Stimulated activated CD4-positive, alpha-beta T cell treated with anti-CD3 and anti-CD28 coated beads, Interleukin-4, amount 100 ng/mL, for 4 hours (primary cell): ENCODE measurements around the gene BARHL2.

Source experiments
- DNase-seq, 2 experiments: peaks; one replicate each; pipeline ENCODE4 v3.0.0-alpha.2; 2020

Gene BARHL2

DNA sequence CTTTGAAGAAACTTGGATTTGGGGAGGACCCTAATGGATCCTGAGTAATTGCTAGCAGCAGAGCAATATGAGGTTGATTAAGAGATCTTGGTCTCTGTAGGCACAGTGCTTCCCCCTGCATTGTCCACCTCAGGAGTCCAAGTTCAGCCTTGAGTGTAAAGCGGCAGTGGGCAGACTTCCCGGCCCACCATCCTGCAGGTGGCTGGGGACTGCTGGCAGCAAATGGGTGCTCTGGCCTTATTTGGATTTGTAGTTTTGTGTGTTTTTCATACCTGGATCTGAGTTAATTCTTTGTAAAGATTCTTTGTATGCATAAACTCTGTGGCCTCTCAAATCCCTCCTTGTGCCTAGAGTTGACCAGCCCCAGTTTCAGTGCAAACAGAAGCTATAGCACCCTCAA lies 7.6 kb downstream of the BARHL2 start:
- DNase-seq = no peak

DNA sequence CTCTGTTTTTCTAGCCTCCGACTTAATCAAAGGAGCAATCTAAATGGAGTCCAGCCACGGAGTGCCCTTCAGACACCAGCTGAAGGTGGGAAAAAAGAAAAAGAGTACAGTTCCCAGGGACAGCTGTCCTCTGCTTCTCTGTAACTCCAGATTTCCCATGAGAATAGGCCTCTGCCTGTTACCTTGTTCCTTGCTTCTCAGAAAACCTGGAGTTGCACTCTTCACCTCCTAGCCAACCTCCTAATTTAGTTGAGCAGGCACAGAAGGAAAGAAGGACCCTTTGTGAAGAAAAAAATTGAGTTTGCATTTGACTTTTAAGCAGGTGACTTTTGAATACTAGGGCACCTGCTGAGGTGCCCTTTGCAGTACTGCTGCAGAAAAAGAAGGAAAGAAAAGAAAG lies 8.3 kb downstream of the BARHL2 start:
- DNase-seq = no peak

DNA sequence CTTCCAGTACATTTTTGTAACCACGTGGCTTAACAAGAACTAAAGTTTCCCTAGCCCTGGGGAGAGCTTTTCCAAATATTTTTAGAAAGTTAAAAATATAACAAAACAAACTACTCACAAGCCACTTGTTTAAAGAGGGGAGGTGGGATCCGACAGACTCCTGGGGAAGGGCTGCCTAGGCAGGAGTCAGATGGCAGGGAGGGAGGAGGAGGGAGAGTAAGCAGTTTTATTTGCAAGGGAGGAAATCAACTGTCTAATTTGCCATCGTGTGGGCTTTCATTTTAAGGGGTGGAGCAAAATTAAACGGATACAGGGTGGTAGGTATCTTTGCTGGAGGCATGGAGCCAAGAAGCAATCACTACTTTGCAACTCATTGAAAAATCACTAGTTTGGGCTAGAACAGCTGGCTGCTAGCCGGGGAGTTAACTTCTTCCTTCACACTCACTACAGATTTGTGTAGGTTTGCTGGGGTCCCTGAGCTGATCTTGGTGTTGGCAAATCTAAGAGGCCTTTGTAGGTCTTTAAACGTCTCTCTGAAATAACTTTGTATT lies 8.8 kb downstream of the BARHL2 start:
- DNase-seq = no peak

DNA sequence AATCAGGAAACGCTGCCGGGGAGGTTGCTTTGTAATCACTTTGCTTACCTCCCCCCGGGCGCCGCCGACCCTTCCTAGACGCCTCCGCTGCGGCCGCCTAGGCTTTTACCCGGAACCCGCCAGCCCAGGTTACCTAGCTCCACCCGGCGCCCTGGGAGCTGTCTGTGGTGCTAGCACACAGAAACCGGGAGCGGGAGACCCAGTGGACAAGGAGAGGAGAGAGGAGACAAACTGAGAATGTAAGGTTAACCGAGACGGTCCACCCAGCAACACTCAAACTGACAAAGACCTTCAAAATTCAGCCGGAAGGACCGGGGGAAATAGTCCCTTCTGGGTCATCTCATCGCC lies 9.8 kb downstream of the BARHL2 start:
- DNase-seq = no peak

DNA sequence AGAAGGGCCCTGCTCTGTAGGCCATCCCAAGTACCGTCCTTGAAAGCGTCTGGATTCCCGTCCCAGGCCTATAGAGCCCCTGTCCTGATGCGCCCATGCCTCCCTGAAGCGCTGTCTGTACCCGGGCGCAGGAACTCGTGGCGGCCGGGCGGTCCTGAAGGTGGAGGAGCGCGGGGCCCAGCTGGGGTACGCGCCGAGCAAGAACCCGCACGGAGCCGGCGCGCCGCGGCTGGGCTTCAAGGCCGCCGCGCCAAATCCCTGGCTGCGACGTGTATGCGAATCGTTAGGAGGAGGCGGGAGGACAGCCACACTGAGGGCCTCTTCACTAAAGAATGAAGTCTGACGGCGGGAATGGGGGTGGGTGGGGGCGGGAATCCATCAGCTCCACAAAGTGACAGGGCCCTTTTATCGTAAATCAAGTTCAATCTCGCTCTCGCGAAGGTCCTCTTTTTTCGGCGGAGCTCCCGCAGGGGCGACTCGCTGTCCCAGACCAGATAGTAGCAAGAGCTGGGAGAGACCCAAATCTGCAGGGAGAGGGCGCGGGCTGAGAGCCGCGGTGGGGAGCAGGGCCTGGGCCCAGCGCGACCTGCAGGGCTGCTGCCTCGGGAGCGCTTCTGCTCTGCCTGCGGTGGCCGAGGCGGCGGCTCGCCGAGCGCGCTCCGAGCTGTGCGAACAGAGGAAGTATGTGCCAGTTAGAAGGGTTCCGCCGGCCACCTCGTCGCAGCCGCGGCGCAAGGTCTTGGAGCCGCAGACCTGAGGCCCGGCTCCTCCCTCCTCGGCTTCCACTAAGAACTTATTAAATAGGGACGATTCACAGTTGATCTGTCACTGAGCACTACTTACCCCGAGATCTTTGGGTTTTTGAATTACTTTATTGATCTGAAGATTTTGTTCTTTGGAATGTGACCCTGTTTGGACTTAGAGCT lies 10.4 kb downstream of the BARHL2 start:
- DNase-seq = no peak

DNA sequence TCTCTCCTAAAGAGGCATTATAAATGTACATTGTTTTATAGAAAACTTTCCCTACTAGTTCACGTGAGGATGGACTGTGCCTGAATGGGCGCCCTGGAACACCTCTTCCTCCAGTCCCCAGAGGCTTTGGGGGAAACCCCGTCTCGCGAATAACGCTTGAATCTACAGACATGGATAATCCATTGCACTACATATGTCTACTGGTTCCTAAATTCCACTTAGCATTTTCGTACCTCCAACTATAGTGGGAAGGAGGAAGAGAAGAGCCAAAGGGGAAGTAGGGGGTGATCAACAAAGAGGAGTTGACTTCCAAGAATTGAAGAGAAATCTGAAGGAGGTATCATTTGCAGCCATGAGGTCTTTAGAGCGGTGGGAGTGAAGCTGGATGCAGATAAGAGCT lies 11.1 kb downstream of the BARHL2 start:
- DNase-seq = no peak

DNA sequence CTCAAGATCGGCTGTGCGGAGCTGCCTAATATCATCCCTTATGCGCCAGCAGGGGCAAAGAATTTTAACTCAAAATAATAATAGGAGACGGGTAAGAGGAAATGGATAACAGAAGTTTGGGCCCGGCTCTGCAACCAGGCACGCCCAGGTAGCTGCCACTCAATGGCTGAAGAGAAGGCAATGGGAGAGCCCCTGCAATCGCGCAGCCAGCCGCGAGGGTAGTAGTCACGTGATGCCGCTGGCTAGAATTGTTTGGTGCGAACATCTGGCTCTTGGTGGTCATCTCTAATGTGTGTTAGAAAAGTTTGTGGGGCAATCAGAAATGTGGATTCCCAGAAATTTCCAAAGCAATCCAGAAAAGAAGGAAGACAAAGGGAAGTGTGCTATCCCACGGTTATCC lies 12.3 kb downstream of the BARHL2 start:
- no peak for DNase-seq

DNA sequence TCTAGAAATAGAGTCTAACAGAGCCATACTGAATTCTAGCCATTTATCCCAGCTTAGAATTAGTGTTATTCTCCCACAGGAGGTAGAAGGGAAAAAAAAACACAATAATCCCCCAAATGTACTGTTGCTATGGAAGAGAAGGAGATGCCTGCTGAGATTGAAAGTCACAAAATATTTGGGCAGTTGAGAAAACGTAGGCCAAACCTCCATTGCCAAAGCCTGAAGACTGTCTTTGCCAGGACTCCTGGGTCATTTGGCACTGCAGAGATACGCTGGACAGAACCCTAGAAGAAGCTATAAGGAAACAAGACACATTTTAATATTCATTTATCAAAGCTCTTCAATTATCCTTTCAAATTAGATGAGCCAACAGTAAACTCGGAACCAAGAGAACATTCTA lies 22.3 kb downstream of the BARHL2 start:
- DNase-seq = no peak

DNA sequence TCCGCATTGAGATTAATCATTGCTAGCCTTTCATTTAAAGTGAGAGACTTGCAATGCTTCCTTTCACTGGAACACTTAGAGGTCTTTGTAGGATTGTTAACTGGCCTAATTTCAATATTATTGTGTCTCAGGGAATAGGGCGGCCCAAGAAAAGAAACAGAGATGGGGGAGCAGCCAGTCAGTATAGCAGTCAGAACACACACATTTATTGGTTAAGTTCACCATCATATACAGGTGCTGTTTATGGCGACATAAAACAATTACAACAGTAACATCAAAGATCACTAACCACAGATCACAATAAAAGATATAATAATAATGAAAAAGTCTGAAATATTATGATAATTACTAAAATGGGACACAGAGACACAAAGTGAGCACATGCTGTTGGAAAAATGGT lies 29.4 kb downstream of the BARHL2 start:
- no peak for DNase-seq

DNA sequence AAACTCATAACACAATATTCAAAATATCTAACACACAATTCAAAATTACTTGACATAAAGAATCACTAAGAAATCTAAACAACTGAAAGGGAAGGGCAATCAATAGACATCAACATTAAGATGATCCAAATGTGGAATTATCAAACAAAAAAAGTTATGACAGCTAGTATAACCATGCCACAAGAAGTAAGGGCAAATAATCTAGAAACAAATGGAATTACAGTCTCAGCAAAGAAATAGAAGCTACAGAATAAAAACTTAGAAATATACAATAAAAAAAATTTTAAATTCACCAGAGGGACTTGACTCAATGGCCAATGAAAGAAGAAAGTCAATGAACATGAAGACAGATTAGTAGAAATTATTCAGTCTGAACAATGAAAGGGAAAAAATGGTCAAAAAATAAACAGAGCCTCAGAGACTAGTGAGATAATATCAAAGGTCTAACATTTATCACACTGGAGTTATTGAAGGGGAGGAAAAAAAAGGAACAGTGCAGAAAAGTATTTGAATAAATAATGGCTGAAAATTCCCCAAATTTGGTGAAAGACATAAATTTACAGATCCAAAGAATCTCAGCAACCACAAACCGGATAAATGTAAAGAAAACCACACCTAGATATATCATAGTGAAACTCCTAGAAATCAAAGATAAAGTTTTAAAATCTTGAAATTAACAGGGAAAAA lies 41.8 kb downstream of the BARHL2 start:
- no peak for DNase-seq

DNA sequence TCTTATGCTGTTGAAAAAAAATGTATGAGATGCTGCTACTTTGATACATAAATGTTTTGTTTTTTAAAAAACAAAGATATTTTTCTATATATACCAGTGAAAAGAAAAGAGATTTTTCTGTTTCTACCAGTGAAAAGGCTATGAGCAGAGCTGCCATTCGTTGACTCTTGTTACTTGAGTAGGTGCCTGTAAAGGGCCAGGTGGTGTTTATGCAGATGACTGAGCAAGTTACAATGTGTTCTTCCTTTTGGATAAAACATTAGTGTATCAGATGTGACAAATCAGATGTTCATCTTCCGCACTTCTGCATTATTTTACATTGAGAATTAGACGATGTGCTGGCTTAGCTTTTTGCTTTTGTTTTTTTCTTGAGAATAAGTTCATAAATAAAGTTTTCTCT lies 45.4 kb downstream of the BARHL2 start:
- DNase-seq = no peak

DNA sequence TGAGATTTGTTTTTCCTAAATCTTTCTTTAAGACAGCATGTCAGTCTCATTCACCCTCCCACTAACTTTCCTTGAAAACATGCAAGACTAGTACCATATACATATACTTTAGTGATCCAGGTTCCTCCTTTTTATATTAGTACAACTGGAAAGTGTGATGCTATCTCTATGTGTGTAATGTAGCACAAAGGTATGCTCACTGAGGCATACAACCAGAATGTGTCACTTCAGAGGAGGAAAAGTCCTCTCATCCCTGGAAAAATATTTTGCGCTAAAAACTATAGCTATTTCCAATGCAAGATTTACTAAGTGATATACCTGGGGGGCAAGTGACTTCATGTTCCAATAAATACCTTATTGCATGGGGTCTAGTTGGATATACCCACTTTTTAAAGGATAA lies 45.9 kb downstream of the BARHL2 start:
- DNase-seq = no peak
